HepG2 (cell line): ENCODE data around the gene RAD9A. TPM values are rescaled to one million over a fixed set of nuclear protein-coding genes. Genes with fewer than 3 reads are reported as not detected.

Experiments
- ATAC-seq: fragments of 200-7000 bp; cut with Tn5 transposase; 3 replicates; pipeline ENCODE4 v1.9.1; 2020; ENCODE audit warnings: mild to moderate bottlenecking, moderate library complexity
- BruUV-seq: library from RNA; stranded (reverse); fragments of 400-500 nt; replicated peaks from 2 replicates; lab custom pipeline; 2021; lab: Mats Ljungman, UMichigan
- CTCF ChIA-PET: fragments of 300-600 bp; formaldehyde crosslinking; extraction: SDS; loops from one replicate; lab custom pipeline; 2021; ENCODE audit warnings: low total read pairs, inconsistent platforms, low intra/inter-chr PET ratio; lab: Yijun Ruan, JAX
- POLR2A ChIA-PET: fragments of 350-600 bp; sonication (Branson Sonifier 250); formaldehyde crosslinking; loops from one replicate; lab custom pipeline; 2020; ENCODE audit warnings: antibody characterized with exemption, inconsistent platforms; lab: Yijun Ruan, JAX
- DNase-seq: peaks from one replicate; pipeline ENCODE4 v3.0.0-alpha.2; 2015; ENCODE audit warnings: low spot score
- FAIRE-seq: peaks from 3 replicates; lab custom pipeline; 2011; peaks lifted over from hg19 to GRCh38; lab: Jason Lieb, UNC
- H2AFZ ChIP-seq: one replicate; pipeline ENCODE4 v1.6.1; 2011; ENCODE audit warnings: low read length, inconsistent platforms
- H3K27ac ChIP-seq: fragments of 300-600 bp; 3 replicates; pipeline ENCODE4 v1.8.0; 2011; ENCODE audit warnings: mixed run types, mild to moderate bottlenecking, mixed read lengths, low read length, inconsistent platforms; ENCODE audit not compliant: insufficient read depth; ENCODE audit errors: extremely low read length
- H3K27me3 ChIP-seq, 2 experiments: fragments of 200-600 bp in 1 of 2; 2 replicates in 1 of 2; 3 replicates in 1 of 2; pipeline versions ENCODE4 v1.6.0 to v1.8.0; 2011; ENCODE audit warnings: low read length in 2 of 2, mild to moderate bottlenecking in 2 of 2, moderate library complexity in 2 of 2, inconsistent platforms in 1 of 2; ENCODE audit not compliant: insufficient read depth in 2 of 2, control insufficient read depth in 1 of 2
- H3K36me3 ChIP-seq, 2 experiments: fragments of 200-600 bp in 1 of 2; replicated peaks in 1 of 2; 2 replicates in 1 of 2; 3 replicates in 1 of 2; pipeline versions ENCODE4 v1.5.1 to v1.8.0; 2011; ENCODE audit warnings: low read length in 2 of 2, inconsistent platforms in 1 of 2; ENCODE audit not compliant: insufficient read depth in 2 of 2, control insufficient read depth in 1 of 2
- H3K4me1 ChIP-seq: 2 replicates; pipeline ENCODE4 v1.5.1; 2012; ENCODE audit warnings: low read length, inconsistent platforms; ENCODE audit not compliant: insufficient read depth
- H3K4me2 ChIP-seq: 2 replicates; pipeline ENCODE4 v1.6.0; 2011; ENCODE audit warnings: low read depth, low read length, inconsistent platforms
- H3K4me3 ChIP-seq, 3 experiments: fragments of 200-600 bp in 1 of 3; sonication (generic), shearing (Covaris generic) in 1 of 3; replicated peaks in 1 of 3; 2 replicates each; pipeline ENCODE4 v1.5.1; 2011 to 2016; ENCODE audit warnings: low read length in 3 of 3, inconsistent platforms in 2 of 3, low read depth in 2 of 3, mild to moderate bottlenecking in 2 of 3, control low read depth in 1 of 3, mixed read lengths in 1 of 3; ENCODE audit not compliant: insufficient read depth in 1 of 3
- H3K79me2 ChIP-seq: one replicate; pipeline ENCODE4 v1.6.1; 2011; ENCODE audit warnings: low read length, inconsistent platforms; ENCODE audit not compliant: insufficient read depth
- H3K9ac ChIP-seq: 2 replicates; pipeline ENCODE4 v1.6.0; 2011; ENCODE audit warnings: mild to moderate bottlenecking, low read depth, low read length, inconsistent platforms; ENCODE audit not compliant: insufficient read depth
- H3K9me3 ChIP-seq: 2 replicates; pipeline ENCODE4 v1.5.1; 2012; ENCODE audit warnings: mild to moderate bottlenecking, low read length
- H4K20me1 ChIP-seq: 2 replicates; pipeline ENCODE4 v1.6.0; 2011; ENCODE audit warnings: inconsistent platforms, mild to moderate bottlenecking, low read length, moderate library complexity; ENCODE audit not compliant: insufficient read depth
- AGO1 ChIP-seq: fragments of 200-400 bp; formaldehyde crosslinking; IDR thresholded peaks from 2 replicates; pipeline ENCODE4 v1.6.1; 2017; ENCODE audit warnings: mild to moderate bottlenecking, low read depth, low read length, moderate library complexity; ENCODE audit not compliant: poor library complexity, severe bottlenecking
- HHEX ChIP-seq: IDR thresholded peaks from 2 replicates; pipeline ENCODE4 v1.6.1; 2016; ENCODE audit warnings: control low read depth
- MAFG ChIP-seq: sonication (generic); formaldehyde crosslinking; IDR thresholded peaks from 2 replicates; pipeline ENCODE4 v1.5.1; 2020; ENCODE audit warnings: mild to moderate bottlenecking, missing genetic modification reagents
- POLR2G ChIP-seq: fragments of 200-400 bp; formaldehyde crosslinking; IDR thresholded peaks from 2 replicates; pipeline ENCODE4 v1.6.1; 2018; ENCODE audit warnings: mild to moderate bottlenecking, low read depth, low read length, moderate library complexity
- RBFOX2 ChIP-seq: fragments of 200-400 bp; formaldehyde crosslinking; IDR thresholded peaks from 2 replicates; pipeline ENCODE4 v1.6.1; 2017; ENCODE audit warnings: low read depth, mild to moderate bottlenecking, low read length
- ZFP62 ChIP-seq: sonication (generic); formaldehyde crosslinking; IDR thresholded peaks from 2 replicates; pipeline ENCODE4 v1.4.0; 2020; ENCODE audit warnings: missing genetic modification reagents
- WGBS: methylation state at CpG from one replicate; pipeline ENCODE4 v1.1.6; 2017; ENCODE audit warnings: low lambda C conversion rate; 5-methylcytosine and 5-hydroxymethylcytosine counted together
- in situ Hi-C: cut with HindIII; loops from 2 replicates; pipeline ENCODE4 v1.10.0; 2017; ENCODE audit warnings: low pct_unique_long_range_greater_than_20kb; ENCODE audit not compliant: extremely low pct_ligation_motif_present
- intact Hi-C: fragments of 100-400 bp; cut with micrococcal nuclease; formaldehyde crosslinking; loops from one replicate; pipeline ENCODE4 v1.10.0; 2022; ENCODE audit not compliant: unreplicated experiment
- polyA plus RNA-seq, 8 experiments: library from polyadenylated mRNA; depleted of rRNA in 3 of 8; stranded (reverse) in 7 of 8; unstranded in 1 of 8; fragments of >200 nt; fragmentation: Illumina TruSeq in 4 of 8; extraction: Trizol in 4 of 8; gene quantifications; 2 replicates each; pipeline versions ENCODE4 v1.2.1 to v1.2.3, GENCODE V29; 2011 to 2016; ENCODE audit warnings: low read depth in 4 of 8, missing spikeins in 1 of 8, mixed read lengths in 1 of 8; ENCODE audit not compliant: insufficient read depth in 1 of 8
- total RNA-seq, 5 experiments: library from RNA; depleted of rRNA; stranded (reverse); fragments of >200 nt; fragmentation: Illumina TruSeq; extraction: Trizol; gene quantifications; 2 replicates each; pipeline ENCODE4 v1.2.3, GENCODE V29; 2016; ENCODE audit warnings: low read depth in 1 of 5
- TF ChIP-seq, protein P1 (sequence below): sonication (generic); formaldehyde crosslinking; IDR thresholded peaks from 2 replicates; pipeline ENCODE4 v1.4.0; 2020; ENCODE audit warnings: low read depth, mild to moderate bottlenecking, missing genetic modification reagents

The RAD9A gene
- total and polyA plus RNA-seq, 2 of the 13 experiments (the other 11 are each of a cell fraction or from before 2014, with no cell fraction given): 10.1 to 15.7 TPM

DNA sequence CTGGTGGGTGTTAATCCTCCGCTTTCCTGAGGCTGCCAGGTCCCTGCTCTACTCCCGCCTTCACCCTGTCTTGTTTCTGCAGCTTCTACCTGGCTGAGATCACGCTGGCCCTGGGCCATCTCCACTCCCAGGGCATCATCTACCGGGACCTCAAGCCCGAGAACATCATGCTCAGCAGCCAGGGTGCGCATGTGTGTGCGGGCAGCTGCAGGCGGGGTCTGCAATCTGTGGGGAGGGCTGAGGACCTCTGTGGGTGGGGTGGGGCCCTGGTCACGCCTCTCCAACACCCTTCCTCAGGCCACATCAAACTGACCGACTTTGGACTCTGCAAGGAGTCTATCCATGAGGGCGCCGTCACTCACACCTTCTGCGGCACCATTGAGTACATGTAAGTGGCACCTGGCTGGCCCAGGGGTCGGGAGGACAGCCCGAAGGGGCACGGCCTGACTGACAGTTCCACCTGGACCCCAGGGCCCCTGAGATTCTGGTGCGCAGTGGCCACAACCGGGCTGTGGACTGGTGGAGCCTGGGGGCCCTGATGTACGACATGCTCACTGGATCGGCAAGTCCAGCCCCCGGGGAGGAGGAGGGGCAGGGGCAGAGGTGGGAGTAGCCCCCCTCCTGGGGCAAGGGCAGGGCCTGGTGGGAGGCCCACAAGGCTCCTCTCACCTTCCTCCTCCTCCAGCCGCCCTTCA, 41.0 kb downstream of the RAD9A start:
- no peak for FAIRE-seq
- no TSS peak for BruUV-seq
- no peak overlapping the region for H3K4me2 ChIP-seq
- CTCF ChIA-PET: no interaction called here
- TF ChIP-seq ZFP62 (CRISPR knock-in tag): no peak
- 0 out of 2 replicates have a peak, but pooled peaks have one; percentile 41 for TF ChIP-seq RBFOX2
- H3K4me3 ChIP-seq: no peak overlapping the region
- H3K9ac ChIP-seq: no peak overlapping the region
- H3K36me3 ChIP-seq: peaks cover 15 to 28% of the 10 kb centered on the region in 2 experiments; a peak in 4 of 5 replicates
- in situ Hi-C loops (no loop called here), intact Hi-C loops (no loop called here)
- H3K27ac ChIP-seq: no peak overlapping the region
- POLR2A ChIA-PET: no interaction called here
- no peak for DNase-seq
- no peak for ATAC-seq
- H2AFZ ChIP-seq: no peak overlapping the region
- 99% methylated on average over 10 of the region's 22 CpGs for WGBS
- H4K20me1 ChIP-seq: no peaks in the 10 kb centered on the region
- peaks cover 12% of the 10 kb centered on the region for H3K4me1 ChIP-seq
- H3K9me3 ChIP-seq: no peaks in the 10 kb centered on the region
- no peaks in the 10 kb centered on the region; a peak in 1 of 5 replicates for H3K27me3 ChIP-seq
- H3K79me2 ChIP-seq: peaks cover 13% of the 10 kb centered on the region

DNA sequence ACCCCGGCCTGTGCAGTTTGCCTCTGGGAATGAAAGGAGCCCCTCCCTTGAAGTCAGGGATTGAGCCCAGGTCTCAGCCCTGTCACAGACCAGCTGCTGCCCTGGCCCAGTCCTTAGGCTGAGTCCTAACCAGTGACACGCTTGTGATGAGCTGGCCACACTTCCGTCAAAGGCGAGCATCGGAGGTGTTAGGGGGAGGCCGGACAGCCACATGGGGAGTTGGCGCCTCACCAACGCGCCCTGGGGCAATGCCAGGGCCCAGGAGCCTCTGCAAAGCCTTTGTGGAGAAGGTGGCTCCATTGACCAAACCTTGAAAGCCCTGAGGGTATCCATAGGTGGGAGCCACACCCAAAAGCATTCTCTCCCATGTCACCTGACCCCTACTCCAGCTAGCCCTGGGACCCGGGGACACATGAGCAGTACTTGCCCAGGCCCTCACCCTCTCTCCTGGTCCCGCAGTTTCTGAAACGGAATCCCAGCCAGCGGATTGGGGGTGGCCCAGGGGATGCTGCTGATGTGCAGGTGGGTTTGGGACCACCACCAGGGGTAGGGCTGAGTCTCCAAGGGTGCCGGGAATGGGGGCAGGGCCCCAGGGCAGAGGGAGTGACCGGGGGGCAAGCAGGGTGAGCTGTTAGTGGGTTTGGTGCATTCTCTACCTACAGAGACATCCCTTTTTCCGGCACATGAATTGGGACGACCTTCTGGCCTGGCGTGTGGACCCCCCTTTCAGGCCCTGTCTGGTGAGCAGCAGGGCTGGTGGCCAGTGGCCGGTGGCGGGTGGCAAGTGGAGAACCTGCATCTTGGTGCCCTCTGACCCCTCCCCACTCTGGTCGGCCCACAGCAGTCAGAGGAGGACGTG, 42.0 kb downstream of the RAD9A start:
- Histone ChIP-seq H3K4me3 (no peak overlapping the region), H4K20me1 (no peaks in the 10 kb centered on the region), H3K27me3 (no peaks in the 10 kb centered on the region; a peak in 1 of 5 replicates), H3K79me2 (peaks cover 8% of the 10 kb centered on the region), H2AFZ (no peak overlapping the region), H3K36me3 (peaks cover 15 to 28% of the 10 kb centered on the region in 2 experiments; a peak in 4 of 5 replicates), H3K9ac (no peak overlapping the region), H3K4me2 (no peak overlapping the region), H3K4me1 (peaks cover 11% of the 10 kb centered on the region), H3K27ac (no peak overlapping the region), H3K9me3 (no peaks in the 10 kb centered on the region)
- intact Hi-C loops (no loop called here), in situ Hi-C loops (no loop called here)
- POLR2A ChIA-PET: no interaction called here
- TF ChIP-seq, protein P1, sequence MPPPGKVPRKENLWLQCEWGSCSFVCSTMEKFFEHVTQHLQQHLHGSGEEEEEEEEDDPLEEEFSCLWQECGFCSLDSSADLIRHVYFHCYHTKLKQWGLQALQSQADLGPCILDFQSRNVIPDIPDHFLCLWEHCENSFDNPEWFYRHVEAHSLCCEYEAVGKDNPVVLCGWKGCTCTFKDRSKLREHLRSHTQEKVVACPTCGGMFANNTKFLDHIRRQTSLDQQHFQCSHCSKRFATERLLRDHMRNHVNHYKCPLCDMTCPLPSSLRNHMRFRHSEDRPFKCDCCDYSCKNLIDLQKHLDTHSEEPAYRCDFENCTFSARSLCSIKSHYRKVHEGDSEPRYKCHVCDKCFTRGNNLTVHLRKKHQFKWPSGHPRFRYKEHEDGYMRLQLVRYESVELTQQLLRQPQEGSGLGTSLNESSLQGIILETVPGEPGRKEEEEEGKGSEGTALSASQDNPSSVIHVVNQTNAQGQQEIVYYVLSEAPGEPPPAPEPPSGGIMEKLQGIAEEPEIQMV: no peak
- no peak for TF ChIP-seq HHEX (CRISPR knock-in tag)
- no peak for TF ChIP-seq MAFG (CRISPR knock-in tag)
- TF ChIP-seq AGO1: peak; percentile 62
- TF ChIP-seq POLR2G: peak; percentile 39; the same call in 1 of the 2 replicates
- DNase-seq: no peak
- WGBS: 97% methylated on average over 15 of the region's 22 CpGs
- no peak for FAIRE-seq
- ATAC-seq: no peak
- CTCF ChIA-PET: no interaction called here
- no TSS peak for BruUV-seq
